H1 (cell line): ENCODE results near the gene SEMA3B. TPM values are rescaled to one million over a fixed set of nuclear protein-coding genes. Genes with fewer than 3 reads are reported as not detected.

Source experiments
- CTCF ChIA-PET: fragments of 300-600 bp; sonication (Branson Sonifier 250); formaldehyde crosslinking; loops from one replicate; lab custom pipeline; 2021; ENCODE audit not compliant: partially characterized antibody; lab: Charles Lee
- POLR2A ChIA-PET: fragments of 300-600 bp; sonication (Branson Sonifier 250); formaldehyde crosslinking; loops from one replicate; lab custom pipeline; 2021; ENCODE audit warnings: inconsistent platforms; ENCODE audit not compliant: partially characterized antibody; lab: Charles Lee
- DNase-seq, 2 experiments: peaks; one replicate each; pipeline versions ENCODE4 v3.0.0 to v3.0.0-alpha.2; 2010 to 2022; ENCODE audit warnings: low spot score in 2 of 2, low read depth in 1 of 2, mixed read lengths in 1 of 2
- FAIRE-seq: peaks from 2 replicates; lab custom pipeline; 2011; peaks lifted over from hg19 to GRCh38; lab: Jason Lieb, UNC
- H2AFZ ChIP-seq: 2 replicates; pipeline ENCODE4 v1.8.1; 2012; ENCODE audit warnings: low read length, inconsistent platforms
- H2AK5ac ChIP-seq: 2 replicates; pipeline ENCODE4 v1.6.1; 2013; ENCODE audit warnings: low read depth, low read length
- H2BK120ac ChIP-seq: replicated peaks from 2 replicates; pipeline ENCODE3; 2013; ENCODE audit warnings: low read depth, low read length, inconsistent platforms
- H2BK12ac ChIP-seq: 2 replicates; pipeline ENCODE4 v1.6.1; 2013; ENCODE audit warnings: low read depth, low read length
- H2BK15ac ChIP-seq: 2 replicates; pipeline ENCODE4 v1.6.1; 2013; ENCODE audit warnings: low read length
- H2BK20ac ChIP-seq: 2 replicates; pipeline ENCODE4 v1.6.1; 2013; ENCODE audit warnings: low read length
- H2BK5ac ChIP-seq: 2 replicates; pipeline ENCODE4 v1.6.1; 2013; ENCODE audit warnings: low read depth, low read length
- H3K14ac ChIP-seq: 2 replicates; pipeline ENCODE4 v1.6.1; 2013; ENCODE audit warnings: inconsistent platforms; ENCODE audit not compliant: insufficient read length
- H3K18ac ChIP-seq: 2 replicates; pipeline ENCODE4 v1.6.1; 2013; ENCODE audit warnings: low read length; ENCODE audit errors: extremely low read depth
- H3K23ac ChIP-seq: 2 replicates; pipeline ENCODE4 v1.6.1; 2013; ENCODE audit warnings: inconsistent platforms; ENCODE audit not compliant: insufficient read length
- H3K23me2 ChIP-seq: 2 replicates; pipeline ENCODE4 v1.6.1; 2013; ENCODE audit warnings: low read depth, low read length
- H3K27ac ChIP-seq: 2 replicates; pipeline ENCODE4 v1.6.1; 2011; ENCODE audit warnings: low read depth, low read length, inconsistent platforms
- H3K27me3 ChIP-seq, 4 experiments: replicated peaks in 1 of 4; 1 replicate in 1 of 4; 2 replicates in 3 of 4; pipeline versions ENCODE4 v1.6.1 to v1.8.1; 2011 to 2013; ENCODE audit warnings: low read length in 3 of 4, mild to moderate bottlenecking in 3 of 4, inconsistent platforms in 2 of 4, mixed read lengths in 2 of 4, moderate library complexity in 1 of 4; ENCODE audit not compliant: control insufficient read depth in 3 of 4, insufficient read depth in 3 of 4; ENCODE audit errors: extremely low read depth in 1 of 4
- H3K36me3 ChIP-seq, 4 experiments: 2 replicates each; pipeline versions ENCODE4 v1.6.1 to v1.8.1; 2011 to 2013; ENCODE audit warnings: mild to moderate bottlenecking in 4 of 4, low read length in 3 of 4, moderate library complexity in 2 of 4, control low read depth in 1 of 4, inconsistent platforms in 1 of 4; ENCODE audit not compliant: insufficient read depth in 4 of 4, control insufficient read depth in 2 of 4
- H3K4ac ChIP-seq: replicated peaks from 2 replicates; pipeline ENCODE3; 2013; ENCODE audit warnings: low read length, low read depth, mixed read lengths, inconsistent platforms; ENCODE audit not compliant: insufficient read length
- H3K4me1 ChIP-seq, 4 experiments: replicated peaks in 1 of 4; 1 replicate in 1 of 4; 2 replicates in 3 of 4; pipeline versions ENCODE4 v1.6.1 to v1.8.1; 2011 to 2013; ENCODE audit warnings: low read length in 3 of 4, inconsistent platforms in 2 of 4, mixed read lengths in 1 of 4; ENCODE audit not compliant: insufficient read depth in 4 of 4, control insufficient read depth in 3 of 4
- H3K4me2 ChIP-seq, 2 experiments: 2 replicates each; pipeline versions ENCODE4 v1.6.1 to v1.8.1; 2011 to 2013; ENCODE audit warnings: low read depth in 2 of 2, low read length in 2 of 2, control low read depth in 1 of 2, inconsistent platforms in 1 of 2, mild to moderate bottlenecking in 1 of 2; ENCODE audit not compliant: insufficient read depth in 1 of 2
- H3K4me3 ChIP-seq, 4 experiments: fragments of 200-600, 300-600 bp in 1 of 4; sonication (generic), shearing (Covaris generic), sonication (Bioruptor Twin) in 1 of 4; 2 replicates each; pipeline versions ENCODE4 v1.5.1 to v1.8.1; 2011 to 2016; ENCODE audit warnings: low read length in 4 of 4, low read depth in 3 of 4, control low read depth in 2 of 4, inconsistent platforms in 2 of 4, mild to moderate bottlenecking in 2 of 4, mixed read lengths in 1 of 4, moderate library complexity in 1 of 4; ENCODE audit not compliant: insufficient read depth in 2 of 4; ENCODE audit errors: extremely low read depth in 1 of 4
- H3K56ac ChIP-seq: replicated peaks from 2 replicates; pipeline ENCODE3; 2013; ENCODE audit warnings: low read depth, mild to moderate bottlenecking, mixed read lengths, low read length, inconsistent platforms; ENCODE audit not compliant: insufficient read length
- H3K79me1 ChIP-seq: 2 replicates; pipeline ENCODE4 v1.6.1; 2013; ENCODE audit warnings: low read depth, low read length, control low read depth
- H3K79me2 ChIP-seq, 2 experiments: 2 replicates each; pipeline versions ENCODE4 v1.6.1 to v1.8.1; 2012 to 2013; ENCODE audit warnings: low read length in 2 of 2, mild to moderate bottlenecking in 2 of 2, inconsistent platforms in 1 of 2; ENCODE audit not compliant: insufficient read depth in 2 of 2, control insufficient read depth in 1 of 2
- H3K9ac ChIP-seq, 4 experiments: replicated peaks in 1 of 4; 1 replicate in 1 of 4; 2 replicates in 3 of 4; pipeline versions ENCODE4 v1.6.1 to v1.8.1; 2011 to 2013; ENCODE audit warnings: low read depth in 3 of 4, low read length in 3 of 4, control low read depth in 2 of 4, mild to moderate bottlenecking in 2 of 4, moderate library complexity in 2 of 4, inconsistent platforms in 1 of 4; ENCODE audit errors: extremely low read depth in 1 of 4
- H3K9me3 ChIP-seq, 2 experiments: 2 replicates each; pipeline versions ENCODE4 v1.6.1 to v1.8.1; 2012 to 2013; ENCODE audit warnings: mild to moderate bottlenecking in 2 of 2, moderate library complexity in 2 of 2, control low read depth in 1 of 2, inconsistent platforms in 1 of 2, low read depth in 1 of 2, low read length in 1 of 2, mixed read lengths in 1 of 2; ENCODE audit not compliant: insufficient read depth in 2 of 2
- H4K20me1 ChIP-seq, 2 experiments: replicated peaks in 1 of 2; 2 replicates each; pipeline versions ENCODE3 to v1.8.1; 2011 to 2013; ENCODE audit warnings: inconsistent platforms in 2 of 2, low read length in 2 of 2, mild to moderate bottlenecking in 1 of 2; ENCODE audit not compliant: insufficient read depth in 2 of 2, control insufficient read depth in 1 of 2
- H4K5ac ChIP-seq: 2 replicates; pipeline ENCODE4 v1.6.1; 2013; ENCODE audit warnings: low read length, low read depth, mixed read lengths, inconsistent platforms; ENCODE audit not compliant: insufficient read length
- H4K8ac ChIP-seq: 2 replicates; pipeline ENCODE4 v1.8.0; 2013; ENCODE audit warnings: mild to moderate bottlenecking, moderate library complexity, low read length, inconsistent platforms; ENCODE audit not compliant: insufficient read depth; ENCODE audit errors: extremely low read depth
- H4K91ac ChIP-seq: replicated peaks from 2 replicates; pipeline ENCODE3; 2013; ENCODE audit warnings: low read length, mixed read lengths, inconsistent platforms; ENCODE audit not compliant: insufficient read length
- ASH2L ChIP-seq: fragments of 200-600, 300-600 bp; sonication (generic); IDR thresholded peaks from one replicate; pipeline ENCODE4 v1.7.1; 2017; ENCODE audit warnings: low read length
- GABPA ChIP-seq: IDR thresholded peaks from 2 replicates; pipeline ENCODE4 v1.6.1; 2011; ENCODE audit warnings: mild to moderate bottlenecking, low read length, moderate library complexity, borderline replicate concordance; ENCODE audit not compliant: insufficient read depth
- HDAC2 ChIP-seq, 2 experiments: fragments of 300-600 bp in 1 of 2; sonication (generic) in 1 of 2; IDR thresholded peaks; 2 replicates each; pipeline ENCODE4 v1.6.1; 2011 to 2012; ENCODE audit warnings: low read depth in 2 of 2, low read length in 2 of 2, mild to moderate bottlenecking in 2 of 2, moderate library complexity in 2 of 2, borderline replicate concordance in 1 of 2, inconsistent platforms in 1 of 2
- JUND ChIP-seq: IDR thresholded peaks from 2 replicates; pipeline ENCODE4 v1.6.1; 2011; ENCODE audit warnings: mild to moderate bottlenecking, improper control_type of control experiment, low read length
- MAX ChIP-seq: IDR thresholded peaks from 2 replicates; pipeline ENCODE4 v1.6.1; 2012; ENCODE audit warnings: inconsistent platforms
- POLR2A ChIP-seq, 2 experiments: IDR thresholded peaks; 1 replicate in 1 of 2; 2 replicates in 1 of 2; pipeline ENCODE4 v1.6.1; 2011; ENCODE audit warnings: low read depth in 2 of 2, low read length in 2 of 2, mild to moderate bottlenecking in 2 of 2; ENCODE audit errors: control extremely low read depth in 1 of 2
- SIN3A ChIP-seq, 2 experiments: IDR thresholded peaks in 1 of 2; conservative IDR thresholded peaks in 1 of 2; 2 replicates each; pipeline ENCODE4 v1.6.1; 2011 to 2012; ENCODE audit warnings: low read length in 2 of 2, improper control_type of control experiment in 1 of 2, low read depth in 1 of 2, mild to moderate bottlenecking in 1 of 2
- USF2 ChIP-seq: IDR thresholded peaks from 2 replicates; pipeline ENCODE4 v1.6.1; 2011; ENCODE audit warnings: low read length, improper control_type of control experiment
- YY1 ChIP-seq: IDR thresholded peaks from 2 replicates; pipeline ENCODE4 v1.6.1; 2011; ENCODE audit warnings: low read depth, mild to moderate bottlenecking, low read length
- WGBS, 2 experiments: shearing (Covaris generic) in 1 of 2; methylation state at CpG; one replicate each; pipeline versions ENCODE4 v1.1.6 to v1.1.7; 2013 to 2015; ENCODE audit warnings: low lambda C conversion rate in 2 of 2, mixed read lengths in 2 of 2, inconsistent platforms in 1 of 2, low coverage in 1 of 2, missing lambda C conversion rate in 1 of 2; ENCODE audit not compliant: insufficient replicate concordance in 2 of 2, insufficient coverage in 1 of 2, insufficient read length in 1 of 2; ENCODE audit errors: extremely low coverage in 1 of 2, missing lambda C conversion rate in 1 of 2; 5-methylcytosine and 5-hydroxymethylcytosine counted together
- polyA plus RNA-seq, 7 experiments: library from polyadenylated mRNA; depleted of rRNA in 3 of 7; stranded (reverse) in 5 of 7; unstranded in 2 of 7; fragments of >200 nt in 5 of 7; fragments of 200-250 nt in 2 of 7; gene quantifications; 1 replicate in 5 of 7; 2 replicates in 1 of 7; 4 replicates in 1 of 7; pipeline versions ENCODE4 v1.2.1 to v1.2.3, GENCODE V29; 2011 to 2013; ENCODE audit warnings: missing spikeins in 2 of 7, mixed read lengths in 2 of 7
- total RNA-seq: library from RNA; stranded (reverse); fragmentation: NEBNext Ultra II Directional; extraction: Animal tissue kit (Norgen Biotek cat#: 25700); gene quantifications from 2 replicates; pipeline ENCODE4 v1.2.1, GENCODE V29; 2021

The SEMA3B gene
- total and polyA plus RNA-seq, 2 of the 8 experiments (the other 6 are each of a cell fraction or from before 2014, with no cell fraction given), result 3.0 to 4.7 TPM

- peak overlapping the region; percentile 92; the same call in 1 of the 2 replicates for H2BK5ac ChIP-seq
- no peak overlapping the region for H2BK20ac ChIP-seq
- H3K79me2 ChIP-seq, result peaks cover 25 to 65% of the 10 kb centered on the region in 2 experiments
- POLR2A ChIA-PET, result interaction anchor here (0.7 to 4.1 kb wide), 13 partner anchors 8 to 1466 kb away, joined by 3 to 33 read pairs (median 4); partner anchors contain the start of genes HYAL3, IFRD2 and NAA80
- H3K18ac ChIP-seq, result peak overlapping the region; percentile 90
- no peak overlapping the region for H3K23ac ChIP-seq
- WGBS, 2 experiments, result 26% methylated on average over 31 of the region's 31 CpGs; no CpG with 5 or more reads in 1 of the 2 experiments
- H2BK12ac ChIP-seq, result peak overlapping the region; percentile 72; the same call in 1 of the 2 replicates
- peaks cover 6 to 58% (median 54%) of the 10 kb centered on the region in 4 experiments for H3K4me1 ChIP-seq
- no peak for FAIRE-seq
- H3K14ac ChIP-seq, result no peak overlapping the region
- H2BK15ac ChIP-seq, result peak overlapping the region; percentile 46; the same call in 1 of the 2 replicates
- no peak overlapping the region for H2BK120ac ChIP-seq
- peak overlapping the region in 3 of 4 experiments; percentile 6 to 49 (median 48); a peak in 3 of 7 replicates for H3K9ac ChIP-seq
- H4K5ac ChIP-seq, result peak overlapping the region; percentile 65
- H3K56ac ChIP-seq, result no peak overlapping the region
- H3K23me2 ChIP-seq, result peaks cover 21% of the 10 kb centered on the region; the same call in 1 of the 2 replicates
- no peak overlapping the region for H3K27ac ChIP-seq
- H2AFZ ChIP-seq, result no peak overlapping the region
- H3K36me3 ChIP-seq, result no peaks in the 10 kb centered on the region
- H3K4me2 ChIP-seq, result peak overlapping the region; percentile 82 to 96
- no peaks in the 10 kb centered on the region for H3K9me3 ChIP-seq
- peak overlapping the region; percentile 86 to 93 (median 90) for H3K4me3 ChIP-seq
- no peak overlapping the region for H4K91ac ChIP-seq
- H3K27me3 ChIP-seq, result no peaks in the 10 kb centered on the region; a peak in 1 of 7 replicates
- DNase-seq, result peak in 1 of 2 experiments; percentile 65
- peaks cover 13 to 41% of the 10 kb centered on the region in 2 experiments for H4K20me1 ChIP-seq
- CTCF ChIA-PET, result interaction anchor here (0.6 to 53.5 kb wide), 5 partner anchors 16 to 117 kb away, joined by 3 to 2149 read pairs (median 121); partner anchors contain the start of genes GNAI2, GNAT1, LSMEM2 and SEMA3B
- H3K4ac ChIP-seq, result peak overlapping the region; percentile 57
- 0 out of 2 replicates have a peak overlapping the region, but pooled peaks have one; percentile 65 for H2AK5ac ChIP-seq
- H4K8ac ChIP-seq, result no peak overlapping the region
- peaks cover 16% of the 10 kb centered on the region for H3K79me1 ChIP-seq
- TF ChIP-seq POLR2A (IDR thresholded peaks at IDR 0.05; ENCODE audit: control extremely low read depth in 1 of 2, low read depth in 2 of 2, low read length in 2 of 2) (peak in 1 of 2 experiments; percentile 40; a peak in 2 of 3 replicates), JUND (no peak), GABPA (peak; percentile 62; the same call in 1 of the 2 replicates), MAX (no peak), SIN3A (conservative IDR thresholded peaks at IDR 0.05 in 1 of 2, IDR thresholded peaks at IDR 0.05 in 1 of 2; ENCODE audit: low read depth in 1 of 2, low read length in 2 of 2) (0 out of 4 replicates have a peak, but pooled peaks of 1 of the 2 experiments have one; percentile 15), USF2 (no peak), HDAC2 (IDR thresholded peaks at IDR 0.05; ENCODE audit: borderline replicate concordance in 1 of 2, low read depth in 2 of 2, low read length in 2 of 2) (no peak), YY1 (peak; percentile 82), ASH2L (no peak)
Observed at GRCh38 chr3:50237754-50238548, 31.0 kb upstream of the SEMA3B start.
